ENCODE measurements around the gene S100PBP. TPM values are rescaled to one million over a fixed set of nuclear protein-coding genes. Genes with fewer than 3 reads are reported as not detected.

Gene S100PBP
- total and polyA plus RNA-seq, 9 of the 15 experiments (the other 6 are each of a cell fraction or from before 2014, with no cell fraction given) = 22.9 to 60.2 (median 32.9) TPM

DNA sequence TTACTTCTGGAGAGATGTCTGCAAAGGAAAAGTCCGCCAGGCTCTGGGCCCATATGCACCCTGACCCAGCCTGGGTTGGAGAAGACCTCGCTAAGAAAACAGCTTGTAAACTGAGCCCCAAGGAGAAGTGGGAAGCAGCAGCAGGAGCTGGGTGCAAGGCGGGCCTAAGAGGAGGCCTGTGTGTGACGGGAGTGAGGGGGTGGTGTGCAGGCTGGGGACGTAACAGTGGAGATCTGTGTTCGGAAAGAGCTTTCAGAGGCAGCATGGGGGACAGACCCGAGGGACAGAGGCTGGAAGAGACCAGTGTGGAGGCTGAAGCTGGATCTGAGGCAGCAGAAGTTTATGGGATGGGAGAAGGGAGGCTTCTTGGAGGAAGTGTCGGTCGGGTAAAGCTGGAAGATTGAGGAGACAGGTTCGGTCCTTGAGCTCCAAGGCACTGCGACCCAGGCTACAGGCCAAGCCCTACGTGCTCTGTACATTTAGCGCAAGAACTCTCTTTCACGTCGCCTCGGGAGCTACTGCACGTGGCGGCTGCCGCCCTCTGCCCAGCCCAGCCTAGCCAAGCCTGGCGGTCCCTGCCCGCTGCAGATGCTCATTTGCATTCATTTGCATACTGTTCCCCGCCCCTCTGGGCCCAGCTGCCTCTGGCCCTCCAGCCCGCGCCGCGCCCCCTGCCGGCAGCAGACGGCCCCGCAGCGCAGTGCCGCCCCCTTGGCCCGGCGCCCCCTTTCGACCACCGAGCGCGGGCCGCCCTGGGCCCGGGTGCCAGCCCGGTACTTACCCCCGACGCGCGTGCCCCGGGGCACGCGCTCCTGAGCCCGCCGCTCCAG is 75.1 kb downstream of the S100PBP start (continued):
- TF ChIP-seq ESRRA (IDR thresholded peaks at IDR 0.05; ENCODE audit: borderline replicate concordance, low read depth) (peak; percentile 54; the same call in 1 of the 2 replicates), RBM39 (optimal IDR thresholded peaks at IDR 0.05; ENCODE audit: low read depth, low read length) (no peak), ZNF408 (CRISPR knock-in tag; IDR thresholded peaks at IDR 0.05; ENCODE audit: low read depth) (no peak), BHLHE40 (IDR thresholded peaks at IDR 0.05; ENCODE audit: low read length) (peak; percentile 39), CHCHD3 (CRISPR knock-in tag; IDR thresholded peaks at IDR 0.05) (no peak), ZNF668 (CRISPR knock-in tag; IDR thresholded peaks at IDR 0.05) (no peak), SIN3A (IDR thresholded peaks at IDR 0.05; ENCODE audit: borderline replicate concordance in 2 of 2, control insufficient read depth in 1 of 2, low read depth in 2 of 2, low read length in 2 of 2) (no peak), MCM2 (IDR thresholded peaks at IDR 0.05; ENCODE audit: low read depth) (no peak), CBFB (CRISPR knock-in tag; IDR thresholded peaks at IDR 0.05) (no peak), NR2C1 (IDR thresholded peaks at IDR 0.05) (no peak), NR2C1 (tag; IDR thresholded peaks at IDR 0.05) (no peak), PTTG1 (tag; IDR thresholded peaks at IDR 0.05; ENCODE audit: low read depth) (no peak), KLF1 (tag; IDR thresholded peaks at IDR 0.05) (peak; percentile 67; the same call in 1 of the 2 replicates), SETDB1 (IDR thresholded peaks at IDR 0.05; ENCODE audit: low read length) (no peak)
- TF ChIP-seq, protein P1, sequence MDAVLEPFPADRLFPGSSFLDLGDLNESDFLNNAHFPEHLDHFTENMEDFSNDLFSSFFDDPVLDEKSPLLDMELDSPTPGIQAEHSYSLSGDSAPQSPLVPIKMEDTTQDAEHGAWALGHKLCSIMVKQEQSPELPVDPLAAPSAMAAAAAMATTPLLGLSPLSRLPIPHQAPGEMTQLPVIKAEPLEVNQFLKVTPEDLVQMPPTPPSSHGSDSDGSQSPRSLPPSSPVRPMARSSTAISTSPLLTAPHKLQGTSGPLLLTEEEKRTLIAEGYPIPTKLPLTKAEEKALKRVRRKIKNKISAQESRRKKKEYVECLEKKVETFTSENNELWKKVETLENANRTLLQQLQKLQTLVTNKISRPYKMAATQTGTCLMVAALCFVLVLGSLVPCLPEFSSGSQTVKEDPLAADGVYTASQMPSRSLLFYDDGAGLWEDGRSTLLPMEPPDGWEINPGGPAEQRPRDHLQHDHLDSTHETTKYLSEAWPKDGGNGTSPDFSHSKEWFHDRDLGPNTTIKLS (IDR thresholded peaks at IDR 0.05; ENCODE audit: borderline replicate concordance, low read depth) = peak; percentile 33; the same call in 1 of the 2 replicates
- TF ChIP-seq, protein P2, sequence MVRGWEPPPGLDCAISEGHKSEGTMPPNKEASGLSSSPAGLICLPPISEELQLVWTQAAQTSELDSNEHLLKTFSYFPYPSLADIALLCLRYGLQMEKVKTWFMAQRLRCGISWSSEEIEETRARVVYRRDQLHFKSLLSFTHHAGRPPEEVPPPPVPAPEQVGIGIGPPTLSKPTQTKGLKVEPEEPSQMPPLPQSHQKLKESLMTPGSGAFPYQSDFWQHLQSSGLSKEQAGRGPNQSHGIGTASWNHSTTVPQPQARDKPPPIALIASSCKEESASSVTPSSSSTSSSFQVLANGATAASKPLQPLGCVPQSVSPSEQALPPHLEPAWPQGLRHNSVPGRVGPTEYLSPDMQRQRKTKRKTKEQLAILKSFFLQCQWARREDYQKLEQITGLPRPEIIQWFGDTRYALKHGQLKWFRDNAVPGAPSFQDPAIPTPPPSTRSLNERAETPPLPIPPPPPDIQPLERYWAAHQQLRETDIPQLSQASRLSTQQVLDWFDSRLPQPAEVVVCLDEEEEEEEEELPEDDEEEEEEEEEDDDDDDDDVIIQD (CRISPR knock-in tag; IDR thresholded peaks at IDR 0.05) = no peak
- TF ChIP-seq, protein P3, sequence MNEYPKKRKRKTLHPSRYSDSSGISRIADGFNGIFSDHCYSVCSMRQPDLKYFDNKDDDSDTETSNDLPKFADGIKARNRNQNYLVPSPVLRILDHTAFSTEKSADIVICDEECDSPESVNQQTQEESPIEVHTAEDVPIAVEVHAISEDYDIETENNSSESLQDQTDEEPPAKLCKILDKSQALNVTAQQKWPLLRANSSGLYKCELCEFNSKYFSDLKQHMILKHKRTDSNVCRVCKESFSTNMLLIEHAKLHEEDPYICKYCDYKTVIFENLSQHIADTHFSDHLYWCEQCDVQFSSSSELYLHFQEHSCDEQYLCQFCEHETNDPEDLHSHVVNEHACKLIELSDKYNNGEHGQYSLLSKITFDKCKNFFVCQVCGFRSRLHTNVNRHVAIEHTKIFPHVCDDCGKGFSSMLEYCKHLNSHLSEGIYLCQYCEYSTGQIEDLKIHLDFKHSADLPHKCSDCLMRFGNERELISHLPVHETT (CRISPR knock-in tag; conservative IDR thresholded peaks at IDR 0.05 in 1 of 2, IDR thresholded peaks at IDR 0.05 in 1 of 2) = no peak
- TF ChIP-seq, protein P4, sequence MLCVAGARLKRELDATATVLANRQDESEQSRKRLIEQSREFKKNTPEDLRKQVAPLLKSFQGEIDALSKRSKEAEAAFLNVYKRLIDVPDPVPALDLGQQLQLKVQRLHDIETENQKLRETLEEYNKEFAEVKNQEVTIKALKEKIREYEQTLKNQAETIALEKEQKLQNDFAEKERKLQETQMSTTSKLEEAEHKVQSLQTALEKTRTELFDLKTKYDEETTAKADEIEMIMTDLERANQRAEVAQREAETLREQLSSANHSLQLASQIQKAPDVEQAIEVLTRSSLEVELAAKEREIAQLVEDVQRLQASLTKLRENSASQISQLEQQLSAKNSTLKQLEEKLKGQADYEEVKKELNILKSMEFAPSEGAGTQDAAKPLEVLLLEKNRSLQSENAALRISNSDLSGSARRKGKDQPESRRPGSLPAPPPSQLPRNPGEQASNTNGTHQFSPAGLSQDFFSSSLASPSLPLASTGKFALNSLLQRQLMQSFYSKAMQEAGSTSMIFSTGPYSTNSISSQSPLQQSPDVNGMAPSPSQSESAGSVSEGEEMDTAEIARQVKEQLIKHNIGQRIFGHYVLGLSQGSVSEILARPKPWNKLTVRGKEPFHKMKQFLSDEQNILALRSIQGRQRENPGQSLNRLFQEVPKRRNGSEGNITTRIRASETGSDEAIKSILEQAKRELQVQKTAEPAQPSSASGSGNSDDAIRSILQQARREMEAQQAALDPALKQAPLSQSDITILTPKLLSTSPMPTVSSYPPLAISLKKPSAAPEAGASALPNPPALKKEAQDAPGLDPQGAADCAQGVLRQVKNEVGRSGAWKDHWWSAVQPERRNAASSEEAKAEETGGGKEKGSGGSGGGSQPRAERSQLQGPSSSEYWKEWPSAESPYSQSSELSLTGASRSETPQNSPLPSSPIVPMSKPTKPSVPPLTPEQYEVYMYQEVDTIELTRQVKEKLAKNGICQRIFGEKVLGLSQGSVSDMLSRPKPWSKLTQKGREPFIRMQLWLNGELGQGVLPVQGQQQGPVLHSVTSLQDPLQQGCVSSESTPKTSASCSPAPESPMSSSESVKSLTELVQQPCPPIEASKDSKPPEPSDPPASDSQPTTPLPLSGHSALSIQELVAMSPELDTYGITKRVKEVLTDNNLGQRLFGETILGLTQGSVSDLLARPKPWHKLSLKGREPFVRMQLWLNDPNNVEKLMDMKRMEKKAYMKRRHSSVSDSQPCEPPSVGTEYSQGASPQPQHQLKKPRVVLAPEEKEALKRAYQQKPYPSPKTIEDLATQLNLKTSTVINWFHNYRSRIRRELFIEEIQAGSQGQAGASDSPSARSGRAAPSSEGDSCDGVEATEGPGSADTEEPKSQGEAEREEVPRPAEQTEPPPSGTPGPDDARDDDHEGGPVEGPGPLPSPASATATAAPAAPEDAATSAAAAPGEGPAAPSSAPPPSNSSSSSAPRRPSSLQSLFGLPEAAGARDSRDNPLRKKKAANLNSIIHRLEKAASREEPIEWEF (CRISPR knock-in tag; IDR thresholded peaks at IDR 0.05) = no peak

Data from K562 (cell line).